Neuronal stem cell (in vitro differentiated cells): ENCODE data around the gene TNNC1.

Experiments
- DNase-seq: peaks from one replicate; pipeline ENCODE4 v3.0.0-alpha.2; 2013; ENCODE audit warnings: low spot score
- H2AFZ ChIP-seq: one replicate; pipeline ENCODE4 v1.6.1; 2013; ENCODE audit warnings: mild to moderate bottlenecking, low read length, inconsistent platforms
- H2AK5ac ChIP-seq: 2 replicates; pipeline ENCODE4 v1.6.1; 2013; ENCODE audit warnings: low read depth, mild to moderate bottlenecking, inconsistent platforms, low read length, moderate library complexity, mixed read lengths
- H2BK120ac ChIP-seq: 2 replicates; pipeline ENCODE4 v1.6.1; 2013; ENCODE audit warnings: low read depth, mild to moderate bottlenecking, inconsistent platforms, low read length, moderate library complexity, mixed read lengths
- H2BK12ac ChIP-seq: one replicate; pipeline ENCODE4 v1.6.1; 2013; ENCODE audit warnings: low read length, inconsistent platforms
- H2BK15ac ChIP-seq: 2 replicates; pipeline ENCODE4 v1.6.1; 2013; ENCODE audit warnings: mild to moderate bottlenecking, low read length, inconsistent platforms, mixed read lengths
- H2BK5ac ChIP-seq: one replicate; pipeline ENCODE4 v1.6.1; 2013; ENCODE audit warnings: inconsistent platforms, mild to moderate bottlenecking, low read length, moderate library complexity
- H3K14ac ChIP-seq: one replicate; pipeline ENCODE4 v1.6.1; 2013; ENCODE audit warnings: low read length, inconsistent platforms
- H3K18ac ChIP-seq: 2 replicates; pipeline ENCODE4 v1.6.1; 2013; ENCODE audit warnings: low read length, inconsistent platforms
- H3K23ac ChIP-seq: 2 replicates; pipeline ENCODE4 v1.6.1; 2013; ENCODE audit warnings: low read depth, mild to moderate bottlenecking, mixed read lengths, low read length, inconsistent platforms; ENCODE audit not compliant: poor library complexity
- H3K27ac ChIP-seq: replicated peaks from 3 replicates; pipeline ENCODE4 v1.5.1; 2013; ENCODE audit warnings: low read length, inconsistent platforms
- H3K27me3 ChIP-seq, 3 experiments: 2 replicates each; pipeline ENCODE4 v1.6.1; 2013; ENCODE audit warnings: low read length in 3 of 3, mild to moderate bottlenecking in 2 of 3, inconsistent platforms in 1 of 3, low read depth in 1 of 3, mixed read lengths in 1 of 3, moderate library complexity in 1 of 3; ENCODE audit not compliant: control insufficient read depth in 3 of 3, insufficient read depth in 3 of 3
- H3K36me3 ChIP-seq, 2 donors: replicated peaks in 1 of 2; 2 replicates each; pipeline ENCODE4 v1.6.1; 2013; ENCODE audit warnings: low read length in 2 of 2; ENCODE audit not compliant: control insufficient read depth in 2 of 2, insufficient read depth in 2 of 2
- H3K4ac ChIP-seq: 2 replicates; pipeline ENCODE4 v1.6.1; 2013; ENCODE audit warnings: inconsistent platforms, mild to moderate bottlenecking, low read length, moderate library complexity
- H3K4me1 ChIP-seq, 2 donors: 1 replicate in 1 of 2; 2 replicates in 1 of 2; pipeline ENCODE4 v1.6.1; 2013; ENCODE audit warnings: low read length in 2 of 2, low read depth in 1 of 2; ENCODE audit not compliant: control insufficient read depth in 2 of 2, insufficient read depth in 1 of 2
- H3K4me2 ChIP-seq: one replicate; pipeline ENCODE4 v1.6.1; 2013; ENCODE audit warnings: mild to moderate bottlenecking, low read length, inconsistent platforms; ENCODE audit not compliant: insufficient read depth, poor library complexity, severe bottlenecking
- H3K4me3 ChIP-seq, 2 donors: 2 replicates each; pipeline ENCODE4 v1.5.1; 2013; ENCODE audit warnings: low read length in 2 of 2, mild to moderate bottlenecking in 2 of 2, inconsistent platforms in 1 of 2, moderate library complexity in 1 of 2
- H3K79me1 ChIP-seq: one replicate; pipeline ENCODE4 v1.6.1; 2013; ENCODE audit warnings: low read depth, mild to moderate bottlenecking, inconsistent platforms, low read length, moderate library complexity
- H3K9ac ChIP-seq: one replicate; pipeline ENCODE4 v1.6.1; 2013; ENCODE audit warnings: mild to moderate bottlenecking, low read depth, low read length, inconsistent platforms; ENCODE audit not compliant: poor library complexity
- H3K9me3 ChIP-seq, 2 donors: replicated peaks in 1 of 2; 2 replicates each; pipeline versions ENCODE3 to v1.6.1; 2013; ENCODE audit warnings: low read length in 2 of 2, mild to moderate bottlenecking in 2 of 2, inconsistent platforms in 1 of 2, low read depth in 1 of 2, mixed read lengths in 1 of 2, moderate library complexity in 1 of 2; ENCODE audit not compliant: control insufficient read depth in 2 of 2, insufficient read depth in 1 of 2
- H4K8ac ChIP-seq: one replicate; pipeline ENCODE4 v1.6.1; 2013; ENCODE audit warnings: low read depth, mild to moderate bottlenecking, inconsistent platforms, low read length, moderate library complexity
- H4K91ac ChIP-seq: one replicate; pipeline ENCODE4 v1.6.1; 2013; ENCODE audit warnings: low read length, low read depth, mild to moderate bottlenecking, inconsistent platforms; ENCODE audit not compliant: poor library complexity
- WGBS, 2 donors: extraction: QIAGEN DNeasy Blood & Tissue Kit; methylation state at CpG; one replicate each; pipeline ENCODE4 v1.1.7; 2013; ENCODE audit warnings: missing lambda C conversion rate in 2 of 2, mixed read lengths in 1 of 2; ENCODE audit not compliant: insufficient read length in 2 of 2, insufficient replicate concordance in 1 of 2; ENCODE audit errors: extremely low coverage in 2 of 2; 5-methylcytosine and 5-hydroxymethylcytosine counted together

Gene TNNC1

DNA sequence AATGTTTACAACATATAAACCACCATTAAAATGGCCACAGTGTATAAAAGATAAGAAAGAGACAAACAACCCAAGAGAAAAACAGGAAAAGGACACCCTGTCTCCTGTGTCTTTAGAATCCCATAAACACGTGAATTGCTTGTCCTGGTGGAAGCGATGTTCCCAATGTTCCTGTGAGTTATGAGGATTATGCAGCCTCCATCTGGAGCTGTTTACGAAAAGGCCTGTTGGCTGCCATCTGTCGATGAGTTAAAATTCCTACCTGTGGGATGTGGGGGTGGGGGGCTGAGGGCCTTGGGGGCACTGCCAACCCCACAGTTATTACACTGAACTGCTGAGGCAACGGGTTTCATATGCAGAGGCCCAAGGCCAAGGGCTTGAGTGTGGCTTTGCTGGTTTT is 15.2 kb upstream of the TNNC1 start:
- peaks cover 39 to 92% of the 10 kb centered on the region in 2 donors for H3K36me3 ChIP-seq
- no CpG with 5 or more reads among the region's 5 CpGs for WGBS, 2 donors

DNA sequence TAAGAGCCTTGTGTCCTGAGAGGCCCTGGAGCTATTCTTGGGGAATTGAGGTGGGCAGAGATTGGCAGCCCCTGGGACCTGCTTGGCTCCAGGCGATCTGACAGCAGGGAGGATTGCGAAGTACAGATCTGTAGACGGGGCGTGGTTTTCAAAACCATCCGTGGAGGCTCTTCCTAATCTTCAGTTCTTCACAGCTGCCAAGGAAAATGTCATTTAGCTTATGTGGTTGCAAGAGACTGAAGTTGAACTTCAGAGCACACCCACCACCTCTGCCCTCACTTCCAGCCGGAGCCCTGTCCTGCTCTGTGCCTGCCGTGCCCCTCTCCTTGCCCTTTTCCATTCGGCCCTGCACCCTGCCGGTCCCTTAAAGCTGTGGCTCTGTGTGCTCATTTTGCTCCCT is 14.5 kb upstream of the TNNC1 start:
- no peak overlapping the region for H2BK120ac ChIP-seq
- no peak overlapping the region for H2AFZ ChIP-seq
- no peak overlapping the region for H2BK5ac ChIP-seq
- no peak overlapping the region for H3K14ac ChIP-seq
- no peak overlapping the region for H3K4ac ChIP-seq
- no peak overlapping the region for H4K8ac ChIP-seq
- H3K4me1 ChIP-seq: no peaks in the 10 kb centered on the region
- H3K9ac ChIP-seq: no peak overlapping the region
- H3K23ac ChIP-seq: no peak overlapping the region
- no peak overlapping the region for H3K18ac ChIP-seq
- H3K36me3 ChIP-seq: peaks cover 33 to 91% of the 10 kb centered on the region in 2 donors
- no peak overlapping the region for H2AK5ac ChIP-seq
- no peak overlapping the region for H4K91ac ChIP-seq
- no peak for DNase-seq
- no peak overlapping the region for H3K4me2 ChIP-seq
- H3K27ac ChIP-seq: no peak overlapping the region
- no peak overlapping the region for H2BK15ac ChIP-seq
- no peaks in the 10 kb centered on the region for H3K27me3 ChIP-seq
- no CpG with 5 or more reads among the region's 9 CpGs for whole genome bisulfite sequencing, 2 donors
- peaks cover 16% of the 10 kb centered on the region for H3K79me1 ChIP-seq
- H2BK12ac ChIP-seq: no peak overlapping the region
- no peak overlapping the region for H3K4me3 ChIP-seq
- peaks cover 0 to 2% of the 10 kb centered on the region in 2 donors for H3K9me3 ChIP-seq

More for the DNA sequence above, 15.2 kb upstream of the TNNC1 start:
- Histone ChIP-seq H3K79me1 (peaks cover 14% of the 10 kb centered on the region), H3K14ac (no peak overlapping the region), H2BK5ac (no peak overlapping the region), H2AFZ (no peak overlapping the region), H2BK12ac (no peak overlapping the region), H3K4me3 (no peak overlapping the region), H3K27me3 (no peaks in the 10 kb centered on the region), H3K27ac (no peak overlapping the region), H3K4ac (no peak overlapping the region), H4K8ac (no peak overlapping the region), H4K91ac (no peak overlapping the region), H3K4me2 (no peak overlapping the region), H3K9me3 (peaks cover 0 to 3% of the 10 kb centered on the region in 2 donors), H3K18ac (no peak overlapping the region), H3K4me1 (no peaks in the 10 kb centered on the region), H3K23ac (no peak overlapping the region), H2BK120ac (no peak overlapping the region), H2BK15ac (no peak overlapping the region), H3K9ac (no peak overlapping the region), H2AK5ac (no peak overlapping the region)
- DNase-seq: no peak

DNA sequence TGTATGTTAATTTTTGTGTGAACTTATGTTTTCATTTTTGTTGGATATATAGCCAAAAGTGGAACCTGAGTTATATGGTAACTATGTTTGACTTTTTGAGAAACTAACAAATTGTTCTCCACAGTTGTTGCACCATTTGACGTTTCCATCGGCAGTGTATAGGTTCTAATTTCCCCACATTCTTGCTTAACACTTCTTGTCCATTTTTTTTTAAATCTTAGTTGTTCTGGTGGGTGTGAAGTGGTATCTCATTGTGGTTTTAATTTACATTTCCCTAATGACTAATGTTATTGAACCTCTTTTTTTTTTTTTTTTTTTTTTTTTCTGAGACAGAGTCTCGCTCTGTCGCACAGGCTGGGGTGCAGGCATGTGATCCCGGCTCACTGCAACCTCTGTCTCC is 9.6 kb upstream of the TNNC1 start:
- Histone ChIP-seq H3K18ac (no peak overlapping the region), H3K36me3 (peaks cover 32 to 96% of the 10 kb centered on the region in 2 donors), H2BK5ac (no peak overlapping the region), H3K4me3 (no peak overlapping the region), H2AK5ac (no peak overlapping the region), H2BK120ac (no peak overlapping the region), H3K27me3 (no peaks in the 10 kb centered on the region), H2AFZ (no peak overlapping the region), H4K8ac (no peak overlapping the region), H4K91ac (no peak overlapping the region), H3K14ac (no peak overlapping the region), H3K4me1 (no peaks in the 10 kb centered on the region), H3K9ac (no peak overlapping the region), H3K9me3 (peaks cover 0 to 2% of the 10 kb centered on the region in 2 donors), H3K79me1 (peaks cover 13% of the 10 kb centered on the region), H2BK12ac (no peak overlapping the region), H3K27ac (no peak overlapping the region), H3K4me2 (no peak overlapping the region), H2BK15ac (no peak overlapping the region), H3K4ac (no peak overlapping the region), H3K23ac (no peak overlapping the region)
- DNase-seq: no peak
- no CpG with 5 or more reads among the region's 5 CpGs for WGBS, 2 donors

DNA sequence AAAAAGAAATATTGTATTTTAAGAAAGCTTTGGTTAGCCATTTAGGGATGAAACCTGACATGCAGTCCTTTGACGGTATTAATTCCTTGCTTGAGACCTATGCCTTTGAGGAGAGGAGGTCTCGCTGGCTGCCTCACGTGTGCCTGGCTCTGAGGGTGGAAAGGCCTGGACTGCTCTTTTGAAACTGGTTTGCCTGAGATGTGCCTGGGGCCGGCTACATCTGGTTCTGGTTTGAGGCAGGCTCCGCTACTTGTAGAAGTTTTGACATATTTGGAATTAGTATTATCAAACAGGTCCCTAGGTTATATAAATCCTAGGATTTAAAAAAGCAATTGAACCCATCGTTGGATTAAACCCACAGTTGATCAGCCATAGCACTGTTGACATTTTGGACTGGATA is 8.0 kb upstream of the TNNC1 start:
- Histone ChIP-seq H3K4me1 (peaks cover 2 to 3% of the 10 kb centered on the region in 2 donors), H3K18ac (no peak overlapping the region), H2BK5ac (no peak overlapping the region), H2BK12ac (no peak overlapping the region), H2AK5ac (no peak overlapping the region), H3K4ac (no peak overlapping the region), H3K9me3 (peaks cover 0 to 2% of the 10 kb centered on the region in 2 donors), H3K4me2 (peak overlapping the region; percentile 14), H4K91ac (no peak overlapping the region), H3K27me3 (no peaks in the 10 kb centered on the region), H4K8ac (no peak overlapping the region), H3K79me1 (peaks cover 15% of the 10 kb centered on the region), H2AFZ (no peak overlapping the region), H2BK120ac (no peak overlapping the region), H3K23ac (no peak overlapping the region), H3K36me3 (peaks cover 36 to 98% of the 10 kb centered on the region in 2 donors), H3K27ac (no peak overlapping the region), H3K9ac (no peak overlapping the region), H3K4me3 (no peak overlapping the region), H3K14ac (no peak overlapping the region), H2BK15ac (no peak overlapping the region)
- no CpG with 5 or more reads among the region's 6 CpGs for WGBS, 2 donors
- DNase-seq: no peak
